Measurements from ENCODE around the gene ZFP64.

ZFP64 gene

DNA sequence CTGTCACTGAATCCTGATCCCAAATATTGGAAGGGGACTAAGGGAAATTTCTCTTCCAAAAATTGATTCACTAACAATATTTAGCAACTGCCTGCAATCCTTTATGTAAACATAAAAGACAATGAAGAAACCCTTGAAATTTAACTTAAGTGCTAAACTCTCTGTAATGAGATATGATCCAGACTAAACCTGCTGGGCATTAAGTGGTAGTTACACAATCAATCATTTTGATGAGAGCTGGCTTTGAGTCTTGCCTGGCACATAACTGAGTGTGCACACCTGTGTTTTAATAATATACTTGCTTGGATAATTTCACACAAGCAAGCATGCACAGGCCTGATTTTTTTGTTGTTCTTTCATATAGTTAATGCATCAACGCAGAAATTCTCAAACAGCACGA, 9.8 kb upstream of the ZFP64 start:
- H3K4me3 ChIP-seq (ENCODE audit: low read depth, low read length), result no peak overlapping the region
- no peak for TF ChIP-seq CTCF (IDR thresholded peaks at IDR 0.05; ENCODE audit: borderline replicate concordance, insufficient read depth, low read depth, low read length)

GRCh38 chr20:52200870-52201269, 9.3 kb upstream of the ZFP64 start:
- no peak for TF ChIP-seq CTCF (IDR thresholded peaks at IDR 0.05; ENCODE audit: borderline replicate concordance, insufficient read depth, low read depth, low read length)

GRCh38 chr20:52196845-52197244, 5.3 kb upstream of the ZFP64 start:
- no peak for TF ChIP-seq CTCF (IDR thresholded peaks at IDR 0.05; ENCODE audit: borderline replicate concordance, insufficient read depth, low read depth, low read length)

More at GRCh38 chr20:52200870-52201269, 9.3 kb upstream of the ZFP64 start:
- H3K4me3 ChIP-seq (ENCODE audit: low read depth, low read length), result no peak overlapping the region

DNA sequence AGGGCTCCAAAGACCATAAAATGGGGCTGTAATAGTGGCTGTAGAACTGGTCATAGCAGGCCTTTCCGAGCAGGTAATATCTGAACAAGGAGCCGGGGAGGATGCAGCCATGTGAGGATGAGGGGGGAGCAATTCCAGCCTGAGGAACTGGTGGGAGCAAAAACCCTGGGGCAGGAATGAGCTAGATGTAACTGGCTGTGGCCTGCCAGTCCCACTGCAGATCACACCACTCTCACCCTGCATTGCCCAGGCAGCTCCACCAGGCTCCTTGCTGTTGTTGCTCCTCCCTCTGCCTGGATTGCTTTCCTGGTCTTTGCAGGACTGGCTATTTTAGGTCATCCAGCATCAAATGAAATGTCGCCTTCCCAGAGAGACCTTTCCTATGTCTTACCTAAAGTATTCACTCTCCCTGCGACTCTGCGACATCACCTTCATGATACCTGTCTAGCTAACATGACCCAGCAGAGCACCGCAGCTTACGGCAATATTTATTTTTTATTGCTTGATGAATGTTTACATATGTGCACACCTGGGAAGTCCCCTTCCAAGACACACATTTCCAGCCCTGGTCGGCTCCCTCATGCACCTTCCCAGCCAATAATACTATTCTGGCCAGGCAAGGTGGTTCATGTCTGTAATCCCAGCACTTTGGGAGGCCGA, 2.4 kb upstream of the ZFP64 start:
- TF ChIP-seq CTCF (IDR thresholded peaks at IDR 0.05; ENCODE audit: borderline replicate concordance, insufficient read depth, low read depth, low read length), result no peak
- H3K4me3 ChIP-seq (ENCODE audit: low read depth, low read length), result no peak overlapping the region

More at GRCh38 chr20:52196845-52197244, 5.3 kb upstream of the ZFP64 start:
- no peak overlapping the region for H3K4me3 ChIP-seq (ENCODE audit: low read depth, low read length)

DNA sequence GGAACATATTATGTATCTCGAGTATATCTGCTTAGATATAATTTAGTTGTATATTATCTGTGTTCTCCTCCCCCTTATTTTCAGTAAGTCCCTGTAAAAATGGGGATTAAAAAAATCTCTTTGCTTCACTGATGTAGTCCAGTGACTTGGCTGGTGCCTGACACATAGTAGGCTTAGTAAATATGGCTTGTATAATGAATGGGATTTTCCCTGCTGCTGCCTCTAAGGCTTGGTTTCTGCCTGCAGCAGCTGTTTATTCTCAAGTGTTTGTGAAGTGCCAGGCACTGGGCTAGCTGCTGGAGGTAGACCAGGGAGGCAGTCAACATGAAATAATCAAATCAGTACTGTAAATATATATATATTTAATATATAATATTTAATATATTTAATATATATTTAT, 1.6 kb upstream of the ZFP64 start:
- no peak for TF ChIP-seq CTCF (IDR thresholded peaks at IDR 0.05; ENCODE audit: borderline replicate concordance, insufficient read depth, low read depth, low read length)
- H3K4me3 ChIP-seq (ENCODE audit: low read depth, low read length), result no peak overlapping the region

- H3K4me3 ChIP-seq (ENCODE audit: low read depth, low read length), result peak overlapping the region; percentile 74
Measured at GRCh38 chr20:52192719-52193007, 1.1 kb upstream of the ZFP64 start.

GRCh38 chr20:52191916-52192718, 538 bp upstream of the ZFP64 start:
- peak overlapping the region; percentile 74 for H3K4me3 ChIP-seq (ENCODE audit: low read depth, low read length)
- TF ChIP-seq CTCF (IDR thresholded peaks at IDR 0.05; ENCODE audit: borderline replicate concordance, insufficient read depth, low read depth, low read length), result peak; percentile 45; the same call in 1 of the 2 replicates

Data from GM12875 (cell line).